GM19455 (cell line): ENCODE results near the gene INHBB.

Experiments used
- ATAC-seq: cut with Tn5 transposase; IDR thresholded peaks from one replicate; pipeline ENCODE4 v1.9.1; 2021; ENCODE audit not compliant: unreplicated experiment

Gene INHBB

DNA sequence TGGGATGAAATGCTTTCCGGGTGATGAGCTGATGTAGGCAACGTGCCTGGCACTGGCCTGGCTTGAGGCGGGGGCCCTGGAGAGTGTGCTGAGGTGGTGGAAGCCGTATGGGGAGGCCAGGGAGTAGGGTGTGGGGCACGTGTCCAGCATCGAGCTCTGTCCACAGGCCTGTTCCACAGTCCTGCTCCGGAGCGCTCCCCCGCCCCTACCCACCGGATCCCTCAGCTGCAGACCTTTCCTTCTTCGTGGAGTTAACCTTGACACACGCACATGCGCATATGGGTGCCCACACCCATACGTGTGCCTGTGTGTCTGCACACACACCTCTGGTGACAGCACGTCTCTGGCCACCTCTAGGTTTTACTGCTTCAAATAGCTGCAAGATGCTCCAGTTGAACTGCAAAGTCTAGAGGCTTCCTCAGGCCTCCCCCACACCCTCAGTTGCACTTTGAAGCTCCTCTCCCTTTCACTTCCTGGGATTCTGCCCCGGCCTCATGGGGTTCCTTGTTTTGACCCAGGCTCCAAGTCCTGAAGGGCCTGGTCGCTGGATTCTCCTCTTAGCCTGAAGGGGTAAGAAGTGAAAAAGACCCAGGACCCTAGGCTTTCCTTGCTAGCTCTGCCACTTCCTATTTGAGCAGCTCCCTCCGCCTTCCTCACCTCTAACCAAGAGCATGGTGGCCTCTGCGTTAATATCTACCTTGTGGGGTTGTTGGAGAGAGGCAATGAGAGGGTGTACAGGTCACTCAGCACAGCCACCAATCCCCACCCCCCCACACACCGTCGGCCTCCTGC is 49.5 kb downstream of the INHBB start:
- no peak for ATAC-seq

DNA sequence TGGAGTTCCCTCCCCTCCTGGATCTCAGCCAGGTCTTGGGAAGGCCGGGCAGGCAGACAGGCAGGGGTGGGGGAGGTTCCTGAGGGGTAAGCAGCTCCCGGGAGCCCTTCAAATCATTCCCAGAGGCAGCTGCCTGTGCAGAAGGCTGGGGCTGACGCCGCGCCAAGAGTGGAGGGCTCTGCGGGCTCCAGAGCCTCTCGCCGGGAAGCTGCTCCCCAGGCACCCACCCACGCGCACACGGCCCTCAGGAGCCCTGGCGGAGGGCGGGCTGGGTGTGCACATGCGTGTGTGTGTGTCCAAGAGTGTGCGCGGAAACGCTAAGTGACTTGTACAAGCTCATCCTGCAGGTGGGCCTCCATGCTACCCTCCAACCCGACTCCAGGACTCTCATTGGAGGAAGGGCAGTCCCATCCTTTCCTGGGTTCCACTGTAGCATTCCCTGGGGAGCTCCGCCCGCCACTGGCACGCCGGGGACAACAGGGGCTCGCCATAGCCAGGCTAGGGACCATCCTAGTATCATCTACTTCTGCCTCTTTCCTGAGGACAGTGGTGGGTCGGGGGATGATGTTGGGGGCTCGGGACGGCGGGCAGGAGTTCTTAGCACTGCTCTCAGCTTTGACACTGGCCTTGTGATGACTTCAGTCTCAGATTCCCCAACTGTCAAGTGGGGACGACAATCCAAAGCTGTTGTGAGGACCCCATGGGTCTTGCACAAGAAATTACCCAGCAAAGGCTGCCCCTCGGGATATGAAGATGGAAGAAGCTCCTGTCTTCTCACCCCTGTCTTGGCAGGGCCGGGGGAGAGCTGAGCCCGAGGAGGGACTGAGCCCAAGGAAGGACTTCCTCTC is 50.3 kb downstream of the INHBB start:
- no peak for ATAC-seq

DNA sequence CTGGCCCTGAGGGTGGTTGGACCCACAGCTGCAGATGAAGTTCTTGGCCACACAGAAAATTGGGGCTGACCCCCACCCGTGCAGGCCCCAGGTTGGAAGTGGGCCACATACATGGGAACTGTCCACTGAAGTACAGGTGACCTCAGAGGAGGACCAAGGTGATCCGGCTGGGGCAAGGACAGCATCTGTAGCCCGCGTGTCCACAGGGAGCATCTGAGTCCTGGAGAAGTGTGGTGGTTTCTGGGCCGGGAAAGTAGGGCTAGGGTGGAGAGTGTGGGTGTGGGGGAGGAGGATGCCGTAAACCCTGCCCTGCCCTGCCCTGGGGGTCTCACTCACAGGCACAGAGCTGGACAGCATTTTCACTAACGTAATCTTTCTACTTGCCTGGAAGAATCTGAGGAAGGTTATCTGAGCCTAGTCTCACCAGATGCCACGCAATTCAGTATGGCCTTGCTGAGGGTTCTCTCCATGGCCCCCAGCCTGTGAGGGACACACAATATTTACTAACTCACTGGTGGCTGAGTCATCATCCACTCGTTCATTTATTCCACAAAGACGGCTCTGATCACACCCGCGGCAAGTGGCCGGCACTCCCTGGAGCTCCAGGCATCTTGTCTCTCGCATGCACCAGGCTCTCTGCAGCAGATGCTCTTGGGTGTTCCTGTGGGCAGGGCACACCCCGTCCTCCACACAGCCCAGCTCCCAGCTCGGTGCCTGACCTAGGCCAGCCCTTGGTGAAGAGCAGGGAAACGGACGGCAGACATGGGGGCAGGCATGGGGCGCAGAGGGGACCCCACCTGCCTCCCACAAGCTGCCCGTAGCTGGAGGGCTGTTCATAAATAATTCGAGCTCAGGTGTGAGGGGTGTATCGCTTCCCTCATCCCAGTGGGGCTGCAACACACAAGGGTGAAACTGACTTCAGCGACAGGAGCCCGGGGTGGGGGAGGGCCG is 51.2 kb downstream of the INHBB start:
- no peak for ATAC-seq

- no peak for ATAC-seq
These were observed 52.4 kb downstream of the INHBB start for GRCh38 chr2:120398051-120398995.

GRCh38 chr2:120398996-120399888 is 53.3 kb downstream of the INHBB start:
- ATAC-seq: no peak

GRCh38 chr2:120399889-120400240 is 53.9 kb downstream of the INHBB start:
- no peak for ATAC-seq

- no peak for ATAC-seq
These were observed 54.6 kb downstream of the INHBB start for GRCh38 chr2:120400551-120400950.
